Smooth muscle cell of the brain vasculature (primary cell): Measurements from ENCODE around the gene TM4SF4.

Experiments used
- DNase-seq: peaks from one replicate; pipeline ENCODE4 v3.0.0-alpha.2; 2012; ENCODE audit warnings: low read depth, low spot score

TM4SF4 gene

GRCh38 chr3:149512073-149512782 is 37.7 kb downstream of the TM4SF4 start:
- no peak for DNase-seq

- no peak for DNase-seq
These were observed 40.0 kb downstream of the TM4SF4 start for GRCh38 chr3:149514471-149514870.

- no peak for DNase-seq
These were observed 40.8 kb downstream of the TM4SF4 start for GRCh38 chr3:149515249-149515648.

- DNase-seq, result no peak
These were observed 42.4 kb downstream of the TM4SF4 start for GRCh38 chr3:149516920-149517319.

GRCh38 chr3:149519912-149520311 is 45.4 kb downstream of the TM4SF4 start:
- DNase-seq, result no peak

GRCh38 chr3:149523512-149524299 is 49.2 kb downstream of the TM4SF4 start:
- DNase-seq, result no peak

- no peak for DNase-seq
These were observed 53.2 kb downstream of the TM4SF4 start for GRCh38 chr3:149527531-149528339.

- no peak for DNase-seq
These were observed 53.8 kb downstream of the TM4SF4 start for GRCh38 chr3:149528340-149528650.

GRCh38 chr3:149529099-149529498 is 54.6 kb downstream of the TM4SF4 start:
- DNase-seq, result no peak

GRCh38 chr3:149532489-149533180 is 58.1 kb downstream of the TM4SF4 start:
- no peak for DNase-seq

GRCh38 chr3:149534082-149534481 is 59.6 kb downstream of the TM4SF4 start:
- no peak for DNase-seq

GRCh38 chr3:149534671-149535332 is 60.3 kb downstream of the TM4SF4 start:
- no peak for DNase-seq

GRCh38 chr3:149535333-149535685 is 60.8 kb downstream of the TM4SF4 start:
- no peak for DNase-seq

GRCh38 chr3:149536429-149536828 is 61.9 kb downstream of the TM4SF4 start:
- no peak for DNase-seq

GRCh38 chr3:149538371-149538770 is 63.9 kb downstream of the TM4SF4 start:
- no peak for DNase-seq

GRCh38 chr3:149541091-149541491 is 66.6 kb downstream of the TM4SF4 start:
- DNase-seq, result no peak

GRCh38 chr3:149542375-149543312 is 68.1 kb downstream of the TM4SF4 start:
- DNase-seq, result no peak

GRCh38 chr3:149545049-149545448 is 70.6 kb downstream of the TM4SF4 start:
- DNase-seq, result no peak

GRCh38 chr3:149547413-149547812 is 72.9 kb downstream of the TM4SF4 start:
- no peak for DNase-seq

- DNase-seq, result no peak
These were observed 73.6 kb downstream of the TM4SF4 start for GRCh38 chr3:149547954-149548668.
